Measurements from ENCODE around the gene TM2D1.
"Not testable (repeated sequence)": the region's sequence is repeated elsewhere in the genome, so short reads cannot be mapped to it uniquely, and the experiment has no call there.

The TM2D1 gene

GRCh38 chr1:61692155-61692800, 32.7 kb downstream of the TM2D1 start:
- no peak overlapping the region for H3K4me3 ChIP-seq (replicated peaks; ENCODE audit: low read depth, low read length)

GRCh38 chr1:61687901-61688300, 37.0 kb downstream of the TM2D1 start:
- no peak overlapping the region for H3K4me3 ChIP-seq (replicated peaks; ENCODE audit: low read depth, low read length)
- DNase-seq (ENCODE audit: low read depth), result no peak
- no peak for TF ChIP-seq CTCF (IDR thresholded peaks at IDR 0.05; ENCODE audit: low read length, missing control alignments)

More at GRCh38 chr1:61692155-61692800, 32.7 kb downstream of the TM2D1 start:
- DNase-seq (ENCODE audit: low read depth), result peak; percentile 39
- TF ChIP-seq CTCF (IDR thresholded peaks at IDR 0.05; ENCODE audit: low read length, missing control alignments), result no peak

GRCh38 chr1:61682891-61683290, 42.0 kb downstream of the TM2D1 start:
- DNase-seq (ENCODE audit: low read depth), result no peak
- H3K4me3 ChIP-seq (replicated peaks; ENCODE audit: low read depth, low read length), result no peak overlapping the region
- TF ChIP-seq CTCF (IDR thresholded peaks at IDR 0.05; ENCODE audit: low read length, missing control alignments), result no peak

GRCh38 chr1:61680500-61680899, 44.4 kb downstream of the TM2D1 start:
- no peak for TF ChIP-seq CTCF (IDR thresholded peaks at IDR 0.05; ENCODE audit: low read length, missing control alignments)
- DNase-seq (ENCODE audit: low read depth), result no peak
- H3K4me3 ChIP-seq (replicated peaks; ENCODE audit: low read depth, low read length), result no peak overlapping the region

- not testable (repeated sequence) for H3K4me3 ChIP-seq (replicated peaks; ENCODE audit: low read depth, low read length); DNase-seq (ENCODE audit: low read depth)
Observed at GRCh38 chr1:61676881-61677280, 48.1 kb downstream of the TM2D1 start.

- H3K4me3 ChIP-seq (replicated peaks; ENCODE audit: low read depth, low read length), result no peak overlapping the region
- peak; percentile 10 for DNase-seq (ENCODE audit: low read depth)
- no peak for TF ChIP-seq CTCF (IDR thresholded peaks at IDR 0.05; ENCODE audit: low read length, missing control alignments)
Observed at GRCh38 chr1:61674221-61674620, 50.7 kb downstream of the TM2D1 start.

GRCh38 chr1:61672376-61672775, 52.6 kb downstream of the TM2D1 start:
- H3K4me3 ChIP-seq (replicated peaks; ENCODE audit: low read depth, low read length), result no peak overlapping the region
- DNase-seq (ENCODE audit: low read depth), result no peak
- no peak for TF ChIP-seq CTCF (IDR thresholded peaks at IDR 0.05; ENCODE audit: low read length, missing control alignments)

Measured in fibroblast of pulmonary artery (primary cell).